HepG2 (cell line): ENCODE results near the gene VSTM4. TPM values are rescaled to one million over a fixed set of nuclear protein-coding genes. Genes with fewer than 3 reads are reported as not detected.

Experiments
- CBX2 ChIP-seq, 2 experiments: fragments of 200-600 bp in 1 of 2; sonication (generic); formaldehyde crosslinking in 1 of 2; IDR thresholded peaks; 2 replicates each; pipeline versions ENCODE4 v1.7.0 to v1.8.1; 2018 to 2022; ENCODE audit warnings: low read depth in 2 of 2, low read length in 1 of 2, mild to moderate bottlenecking in 1 of 2, missing genetic modification reagents in 1 of 2
- CREBL2 ChIP-seq: sonication (generic); formaldehyde crosslinking; IDR thresholded peaks from 2 replicates; pipeline ENCODE4 v1.8.1; 2023; ENCODE audit warnings: missing genetic modification reagents, mild to moderate bottlenecking, borderline replicate concordance
- PATZ1 ChIP-seq: sonication (generic); formaldehyde crosslinking; IDR thresholded peaks from 2 replicates; pipeline ENCODE4 v1.4.0; 2020; ENCODE audit warnings: missing genetic modification reagents
- PAXIP1 ChIP-seq: sonication (generic); formaldehyde crosslinking; conservative IDR thresholded peaks from 2 replicates; pipeline ENCODE4 v1.4.0; 2020; ENCODE audit warnings: mild to moderate bottlenecking, missing genetic modification reagents, moderate library complexity
- RNF2 ChIP-seq: fragments of 450-650 bp; conservative IDR thresholded peaks from 2 replicates; pipeline ENCODE4 v1.6.1; 2016; ENCODE audit warnings: low read depth
- SP5 ChIP-seq: IDR thresholded peaks from 2 replicates; pipeline ENCODE4 v1.6.1; 2016; ENCODE audit warnings: low read depth, borderline replicate concordance
- ZNF354B ChIP-seq: sonication (generic); formaldehyde crosslinking; IDR thresholded peaks from 2 replicates; pipeline ENCODE4 v1.8.0; 2022; ENCODE audit warnings: mild to moderate bottlenecking, missing genetic modification reagents
- ZNF609 ChIP-seq: sonication (generic); formaldehyde crosslinking; IDR thresholded peaks from 2 replicates; pipeline ENCODE4 v1.4.0; 2020; ENCODE audit warnings: mild to moderate bottlenecking, missing genetic modification reagents, borderline replicate concordance
- polyA plus RNA-seq, 8 experiments: library from polyadenylated mRNA; depleted of rRNA in 3 of 8; stranded (reverse) in 7 of 8; unstranded in 1 of 8; fragments of >200 nt; fragmentation: Illumina TruSeq in 4 of 8; extraction: Trizol in 4 of 8; gene quantifications; 2 replicates each; pipeline versions ENCODE4 v1.2.1 to v1.2.3, GENCODE V29; 2011 to 2016; ENCODE audit warnings: low read depth in 4 of 8, missing spikeins in 1 of 8, mixed read lengths in 1 of 8; ENCODE audit not compliant: insufficient read depth in 1 of 8
- total RNA-seq, 5 experiments: library from RNA; depleted of rRNA; stranded (reverse); fragments of >200 nt; fragmentation: Illumina TruSeq; extraction: Trizol; gene quantifications; 2 replicates each; pipeline ENCODE4 v1.2.3, GENCODE V29; 2016; ENCODE audit warnings: low read depth in 1 of 5

Gene VSTM4
- total and polyA plus RNA-seq, 2 of the 13 experiments (the other 11 are each of a cell fraction or from before 2014, with no cell fraction given): not detected

GRCh38 chr10:49106451-49106850 lies 8.9 kb downstream of the VSTM4 start (continued):
- TF ChIP-seq ZNF609 (CRISPR knock-in tag) (no peak), RNF2 (no peak), PAXIP1 (no peak), SP5 (CRISPR knock-in tag) (no peak), PATZ1 (CRISPR knock-in tag) (no peak), CBX2 (IDR thresholded peaks at IDR 0.05; ENCODE audit: low read depth, low read length) (no peak), CBX2 (CRISPR knock-in tag; IDR thresholded peaks at IDR 0.05; ENCODE audit: low read depth) (no peak), ZNF354B (CRISPR knock-in tag) (no peak), CREBL2 (CRISPR knock-in tag) (no peak)
- TF ChIP-seq, all 625 proteins: peak for 0
